Left ventricle myocardium inferior (tissue), 1 donor: ENCODE data around the gene ZNF652. TPM values are rescaled to one million over a fixed set of nuclear protein-coding genes. Genes with fewer than 3 reads are reported as not detected.

Experiments
- DNase-seq: peaks from one replicate; pipeline ENCODE4 v3.0.0-alpha.2; 2020
- H3K27ac ChIP-seq: fragments of 200-600 bp; replicated peaks from 2 replicates; pipeline ENCODE4 v1.8.0; 2021
- H3K27me3 ChIP-seq: fragments of 200-600 bp; 2 replicates; pipeline ENCODE4 v1.8.0; 2021; ENCODE audit warnings: low read depth
- H3K36me3 ChIP-seq: fragments of 200-600 bp; 2 replicates; pipeline ENCODE4 v1.8.0; 2021
- H3K4me1 ChIP-seq: fragments of 200-600 bp; 2 replicates; pipeline ENCODE4 v1.8.0; 2021
- H3K4me3 ChIP-seq: fragments of 200-600 bp; 2 replicates; pipeline ENCODE4 v1.8.0; 2021; ENCODE audit warnings: mild to moderate bottlenecking, moderate library complexity
- H3K9me3 ChIP-seq: fragments of 200-600 bp; replicated peaks from 2 replicates; pipeline ENCODE4 v1.8.0; 2021
- intact Hi-C: fragments of 100-400 bp; cut with micrococcal nuclease; formaldehyde crosslinking; loops from one replicate; pipeline ENCODE4 v1.11.0; 2022
- total RNA-seq: library from RNA; stranded (reverse); fragmentation: NEBNext Ultra II Directional; extraction: Animal tissue kit (Norgen Biotek cat#: 25700); gene quantifications from one replicate; pipeline ENCODE4 v1.2.1, GENCODE V29; 2021
- TF ChIP-seq, protein P1 (sequence below): fragments of 200-600 bp; IDR thresholded peaks from 2 replicates; pipeline ENCODE4 v1.8.0; 2021; ENCODE audit warnings: antibody characterized with exemption, mild to moderate bottlenecking, borderline replicate concordance
- donor health status: DM: no; HTN: yes; CAD: no; lungs with severe emphysema.

ZNF652 gene
- total RNA-seq, 1 donor from 2014 or later: 19.2 TPM

DNA sequence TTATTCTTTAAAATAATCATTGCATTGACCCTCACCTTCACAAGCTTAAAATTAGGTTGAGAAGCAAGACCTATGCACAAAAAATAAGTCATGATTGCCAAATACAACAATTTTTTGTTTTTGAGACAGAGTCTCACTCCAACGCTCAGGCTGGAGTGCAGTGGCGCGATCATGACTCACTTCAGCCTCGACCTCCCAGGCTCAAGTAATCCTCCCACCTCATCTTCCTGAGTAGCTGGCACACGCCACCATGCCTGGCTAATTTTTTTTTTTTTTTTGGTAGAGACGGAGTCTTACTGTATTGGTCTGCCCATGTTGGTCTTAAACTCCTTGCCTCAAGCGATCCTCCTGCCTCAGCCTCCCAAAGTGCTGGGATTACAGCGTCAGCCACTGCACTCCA is 24.2 kb downstream of the ZNF652 start:
- DNase-seq: no peak
- Histone ChIP-seq H3K4me3 (no peak overlapping the region), H3K27me3 (no peaks in the 10 kb centered on the region), H3K9me3 (no peaks in the 10 kb centered on the region), H3K36me3 (no peaks in the 10 kb centered on the region), H3K4me1 (peaks cover 31% of the 10 kb centered on the region), H3K27ac (no peak overlapping the region)
- TF ChIP-seq, protein P1, sequence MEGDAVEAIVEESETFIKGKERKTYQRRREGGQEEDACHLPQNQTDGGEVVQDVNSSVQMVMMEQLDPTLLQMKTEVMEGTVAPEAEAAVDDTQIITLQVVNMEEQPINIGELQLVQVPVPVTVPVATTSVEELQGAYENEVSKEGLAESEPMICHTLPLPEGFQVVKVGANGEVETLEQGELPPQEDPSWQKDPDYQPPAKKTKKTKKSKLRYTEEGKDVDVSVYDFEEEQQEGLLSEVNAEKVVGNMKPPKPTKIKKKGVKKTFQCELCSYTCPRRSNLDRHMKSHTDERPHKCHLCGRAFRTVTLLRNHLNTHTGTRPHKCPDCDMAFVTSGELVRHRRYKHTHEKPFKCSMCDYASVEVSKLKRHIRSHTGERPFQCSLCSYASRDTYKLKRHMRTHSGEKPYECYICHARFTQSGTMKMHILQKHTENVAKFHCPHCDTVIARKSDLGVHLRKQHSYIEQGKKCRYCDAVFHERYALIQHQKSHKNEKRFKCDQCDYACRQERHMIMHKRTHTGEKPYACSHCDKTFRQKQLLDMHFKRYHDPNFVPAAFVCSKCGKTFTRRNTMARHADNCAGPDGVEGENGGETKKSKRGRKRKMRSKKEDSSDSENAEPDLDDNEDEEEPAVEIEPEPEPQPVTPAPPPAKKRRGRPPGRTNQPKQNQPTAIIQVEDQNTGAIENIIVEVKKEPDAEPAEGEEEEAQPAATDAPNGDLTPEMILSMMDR: no peak
- intact Hi-C loops: no loop called here

DNA sequence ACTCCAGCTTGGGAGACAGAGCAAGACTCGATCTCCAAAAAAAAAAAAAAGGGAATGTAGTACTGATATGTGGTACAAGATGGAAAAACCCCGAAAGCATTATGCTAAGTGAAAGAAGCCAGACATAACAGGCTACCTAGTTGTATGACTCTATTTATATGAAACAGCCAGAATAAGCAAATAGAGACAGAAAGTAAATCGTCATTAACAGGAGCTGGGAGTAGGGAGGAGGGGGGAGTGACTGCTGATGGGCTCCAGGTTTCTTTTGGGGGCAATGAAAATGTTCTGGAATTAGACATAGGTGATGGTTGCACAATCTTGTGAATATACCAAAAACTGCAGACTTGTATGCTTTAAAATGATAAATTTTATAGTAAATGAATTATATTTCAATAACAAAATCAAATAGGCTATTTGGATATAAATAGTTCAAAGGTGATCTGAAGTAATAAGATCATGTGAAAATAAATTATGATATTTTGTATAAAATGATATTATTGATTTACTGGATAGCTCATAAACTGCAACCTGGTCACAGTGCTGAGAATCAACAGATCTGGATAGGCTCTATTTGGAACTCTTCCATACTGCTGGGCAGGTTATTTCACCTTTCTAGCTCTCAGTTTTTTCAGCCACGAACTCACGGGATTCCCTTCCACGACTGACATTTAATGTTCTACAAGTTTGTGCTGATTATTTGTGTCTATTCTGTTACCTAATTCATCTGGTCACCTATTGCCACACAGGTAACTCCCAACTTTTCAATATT is 27.1 kb downstream of the ZNF652 start:
- TF ChIP-seq, protein P1: no peak
- Histone ChIP-seq H3K27me3 (no peaks in the 10 kb centered on the region), H3K27ac (no peak overlapping the region), H3K4me1 (peaks cover 20% of the 10 kb centered on the region), H3K36me3 (no peaks in the 10 kb centered on the region), H3K4me3 (no peak overlapping the region), H3K9me3 (no peaks in the 10 kb centered on the region)
- intact Hi-C loops: no loop called here
- no peak for DNase-seq

DNA sequence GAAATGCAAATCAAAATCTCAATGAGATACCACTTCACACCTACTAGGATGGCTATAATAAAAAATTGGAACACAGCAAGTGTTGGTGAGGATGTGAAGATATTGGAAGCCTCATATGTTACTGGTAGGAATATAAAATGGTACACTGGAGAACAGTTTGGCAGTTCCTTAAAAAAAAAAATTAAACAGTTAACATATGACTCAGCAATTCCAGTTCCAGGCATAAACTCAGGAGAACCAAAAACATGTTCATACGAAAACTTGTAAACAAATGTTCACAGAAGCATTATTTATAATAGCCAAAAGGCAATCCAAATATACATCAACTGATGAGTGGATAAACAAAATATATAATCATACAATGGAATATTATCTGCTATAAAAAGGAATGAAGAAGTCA is 28.2 kb downstream of the ZNF652 start:
- Histone ChIP-seq H3K27ac (no peak overlapping the region), H3K9me3 (no peaks in the 10 kb centered on the region), H3K4me3 (no peak overlapping the region), H3K27me3 (no peaks in the 10 kb centered on the region), H3K4me1 (peaks cover 13% of the 10 kb centered on the region), H3K36me3 (no peaks in the 10 kb centered on the region)
- TF ChIP-seq, protein P1: no peak
- intact Hi-C loops: no loop called here
- DNase-seq: no peak

DNA sequence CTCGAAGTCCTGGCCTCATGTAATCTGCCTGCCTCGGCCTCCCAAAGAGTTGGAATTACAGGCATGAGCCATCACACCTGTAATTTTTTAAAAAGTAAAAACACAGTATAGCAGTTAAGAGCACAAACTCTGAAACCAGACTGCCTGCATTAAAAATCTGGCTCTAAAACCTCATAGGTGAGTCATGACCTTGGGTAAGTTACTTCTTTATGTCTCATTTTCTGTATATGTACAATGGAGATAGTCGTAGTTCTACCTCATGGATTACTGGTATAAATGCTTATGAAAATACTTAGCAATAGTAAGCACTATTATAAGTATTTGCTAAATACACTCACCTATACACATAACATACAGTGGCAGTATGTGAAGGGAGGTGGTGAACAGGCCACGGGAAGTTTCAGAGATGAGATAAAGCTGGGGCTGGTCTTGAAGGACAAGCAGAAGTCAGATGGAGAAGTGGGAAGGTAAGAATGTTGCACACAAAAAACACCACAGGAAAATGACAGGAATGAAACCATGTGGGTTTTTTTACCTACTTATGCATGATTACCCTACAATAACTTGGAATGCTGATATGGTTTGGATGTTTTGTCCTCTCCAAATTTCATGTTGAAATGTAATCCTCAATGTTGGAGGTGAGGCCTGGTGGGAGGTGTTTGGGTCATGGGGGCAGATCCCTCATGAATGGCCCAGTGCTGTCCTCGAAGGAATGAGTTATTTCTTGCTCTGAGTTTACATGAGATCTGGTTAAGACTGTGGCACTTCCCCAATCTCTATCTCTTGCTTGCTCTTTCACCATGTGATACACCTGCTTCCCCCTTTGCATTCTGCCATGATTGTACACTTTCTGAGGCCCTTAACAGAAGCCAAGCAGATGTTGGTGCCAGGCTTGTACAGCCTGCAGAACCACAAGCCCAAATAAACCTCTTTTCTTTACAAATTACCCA is 33.9 kb downstream of the ZNF652 start:
- H3K27ac ChIP-seq: no peak overlapping the region
- no peaks in the 10 kb centered on the region for H3K36me3 ChIP-seq
- H3K9me3 ChIP-seq: no peaks in the 10 kb centered on the region
- peaks cover 7% of the 10 kb centered on the region for H3K4me1 ChIP-seq
- no peak for DNase-seq
- TF ChIP-seq, protein P1: no peak
- H3K27me3 ChIP-seq: no peaks in the 10 kb centered on the region
- intact Hi-C loops: no loop called here
- no peak overlapping the region for H3K4me3 ChIP-seq

DNA sequence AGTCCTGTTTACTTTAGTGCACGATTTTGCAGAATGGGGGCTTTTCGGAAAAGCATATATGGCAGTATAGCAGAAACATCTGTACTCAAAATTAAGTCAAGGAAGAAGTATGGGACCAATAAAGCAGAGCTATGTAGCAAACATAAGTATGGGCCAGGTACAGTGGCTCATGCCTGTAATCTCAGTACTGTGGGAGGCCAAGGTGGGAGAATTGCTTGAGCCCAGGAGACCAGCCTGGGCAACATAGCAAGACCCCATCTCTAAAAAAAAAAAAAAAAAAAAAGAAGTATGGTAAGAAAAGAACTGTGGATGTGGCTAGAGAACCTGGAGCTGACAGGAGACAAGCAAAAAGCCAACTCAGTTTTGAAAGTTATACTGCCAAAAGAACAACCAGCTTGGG is 36.1 kb downstream of the ZNF652 start:
- Histone ChIP-seq H3K27ac (no peak overlapping the region), H3K27me3 (no peaks in the 10 kb centered on the region), H3K9me3 (no peaks in the 10 kb centered on the region), H3K4me1 (peaks cover 7% of the 10 kb centered on the region), H3K4me3 (no peak overlapping the region), H3K36me3 (no peaks in the 10 kb centered on the region)
- DNase-seq: no peak
- TF ChIP-seq, protein P1: no peak
- intact Hi-C loops: no loop called here
